Activated CD4-positive, alpha-beta memory T cell treated with anti-CD3 and anti-CD28 coated beads, Interleukin-2, amount 10 ng/mL, durations not matched to agents 7 days and 5 days (primary cell): ENCODE measurements around the gene VAV2. TPM values are rescaled to one million over a fixed set of nuclear protein-coding genes. Genes with fewer than 3 reads are reported as not detected.

Experiments
- CTCF ChIA-PET: fragments of 350-600 bp; sonication (Branson Sonifier 250); formaldehyde crosslinking; loops from one replicate; lab custom pipeline; 2021; ENCODE audit warnings: antibody characterized with exemption, inconsistent platforms; lab: Charles Lee
- POLR2A ChIA-PET: fragments of 350-600 bp; sonication (Branson Sonifier 250); formaldehyde crosslinking; loops from one replicate; lab custom pipeline; 2021; ENCODE audit warnings: antibody characterized with exemption; lab: Charles Lee
- DNase-seq: peaks from one replicate; pipeline ENCODE4 v3.0.0-alpha.2; 2020
- H3K27ac Mint-ChIP-seq: one replicate; pipeline ENCODE4 v1.8.0; 2021; ENCODE audit warnings: mild to moderate bottlenecking, mixed read lengths
- H3K27me3 Mint-ChIP-seq: one replicate; pipeline ENCODE4 v1.8.0; 2021; ENCODE audit warnings: mixed read lengths
- H3K36me3 Mint-ChIP-seq: one replicate; pipeline ENCODE4 v1.8.0; 2021; ENCODE audit warnings: low read depth, mixed read lengths
- H3K4me1 Mint-ChIP-seq: one replicate; pipeline ENCODE4 v1.8.0; 2021; ENCODE audit warnings: mixed read lengths
- H3K4me3 Mint-ChIP-seq: one replicate; pipeline ENCODE4 v1.8.0; 2021; ENCODE audit warnings: mild to moderate bottlenecking, mixed read lengths
- H3K9me3 Mint-ChIP-seq: one replicate; pipeline ENCODE4 v1.8.0; 2021; ENCODE audit warnings: mixed read lengths
- total RNA-seq, 2 experiments: library from RNA; stranded (reverse); gene quantifications; one replicate each; pipeline ENCODE4 v1.2.3, GENCODE V29; 2021

VAV2 gene
- 1 to 10 TPM; 2.4 to 2.9 TPM for total RNA-seq

- Mint-ChIP-seq H3K36me3 (no peaks in the 10 kb centered on the region), H3K9me3 (no peaks in the 10 kb centered on the region), H3K4me3 (peak within 1 kb of the TSS; percentile 59), H3K27ac (no peak within 1 kb of the TSS), H3K27me3 (peaks cover 17% of the 10 kb centered on the region), H3K4me1 (peaks cover 1% of the 10 kb centered on the region)
- ChIA-PET POLR2A (interaction anchor here (2.6 kb wide), 1 partner anchor 209 kb away, joined by 9 read pairs; no protein-coding TSS in a partner anchor), CTCF (interaction anchor here (3.4 to 3.7 kb wide), 2 partner anchors 199 to 210 kb away, joined by 29 to 79 read pairs; no protein-coding TSS in a partner anchor)
- DNase-seq: peak; percentile 43
Observed at GRCh38 chr9:133991964-133992779, at the start of gene VAV2. Gene VAV2, minus strand, starts transcription at chr9:133992324. Its CDS starts 46 bp downstream, at chr9:133992278.

GRCh38 chr9:134041649-134041962 lies 49.5 kb upstream of the VAV2 start:
- ChIA-PET CTCF (no interaction called here), POLR2A (no interaction called here)
- no peak for DNase-seq
- peaks cover 2% of the 10 kb centered on the region for H3K9me3 Mint-ChIP-seq
- H3K4me3 Mint-ChIP-seq: no peak overlapping the region
- no peak overlapping the region for H3K27ac Mint-ChIP-seq
- H3K4me1 Mint-ChIP-seq: no peaks in the 10 kb centered on the region
- peaks cover 30% of the 10 kb centered on the region for H3K36me3 Mint-ChIP-seq
- no peaks in the 10 kb centered on the region for H3K27me3 Mint-ChIP-seq

GRCh38 chr9:134040781-134041648 lies 48.9 kb upstream of the VAV2 start:
- H3K4me1 Mint-ChIP-seq: no peaks in the 10 kb centered on the region
- H3K4me3 Mint-ChIP-seq: no peak overlapping the region
- CTCF ChIA-PET: no interaction called here
- no peaks in the 10 kb centered on the region for H3K27me3 Mint-ChIP-seq
- H3K9me3 Mint-ChIP-seq: peaks cover 2% of the 10 kb centered on the region
- H3K27ac Mint-ChIP-seq: no peak overlapping the region
- no peak for DNase-seq
- POLR2A ChIA-PET: no interaction called here
- peaks cover 35% of the 10 kb centered on the region for H3K36me3 Mint-ChIP-seq

- H3K27me3 Mint-ChIP-seq: no peaks in the 10 kb centered on the region
- CTCF ChIA-PET: no interaction called here
- peaks cover 37% of the 10 kb centered on the region for H3K36me3 Mint-ChIP-seq
- peaks cover 2% of the 10 kb centered on the region for H3K9me3 Mint-ChIP-seq
- H3K4me3 Mint-ChIP-seq: no peak overlapping the region
- POLR2A ChIA-PET: no interaction called here
- DNase-seq: no peak
- H3K4me1 Mint-ChIP-seq: no peaks in the 10 kb centered on the region
- H3K27ac Mint-ChIP-seq: no peak overlapping the region
Observed at GRCh38 chr9:134040176-134040565, 48.0 kb upstream of the VAV2 start.

- CTCF ChIA-PET: no interaction called here
Observed at GRCh38 chr9:134039386-134040175, 47.5 kb upstream of the VAV2 start.

GRCh38 chr9:134037641-134038040 lies 45.5 kb upstream of the VAV2 start:
- no peaks in the 10 kb centered on the region for H3K27me3 Mint-ChIP-seq
- no peaks in the 10 kb centered on the region for H3K4me1 Mint-ChIP-seq
- H3K36me3 Mint-ChIP-seq: peaks cover 45% of the 10 kb centered on the region
- POLR2A ChIA-PET: no interaction called here
- peaks cover 2% of the 10 kb centered on the region for H3K9me3 Mint-ChIP-seq
- DNase-seq: no peak
- CTCF ChIA-PET: no interaction called here
- H3K4me3 Mint-ChIP-seq: no peak overlapping the region
- no peak overlapping the region for H3K27ac Mint-ChIP-seq

More at GRCh38 chr9:134039386-134040175, 47.5 kb upstream of the VAV2 start:
- Mint-ChIP-seq H3K4me1 (no peaks in the 10 kb centered on the region), H3K36me3 (peaks cover 37% of the 10 kb centered on the region), H3K4me3 (no peak overlapping the region), H3K9me3 (peaks cover 2% of the 10 kb centered on the region), H3K27me3 (no peaks in the 10 kb centered on the region), H3K27ac (no peak overlapping the region)
- POLR2A ChIA-PET: no interaction called here
- no peak for DNase-seq

- Mint-ChIP-seq H3K36me3 (peaks cover 42% of the 10 kb centered on the region), H3K9me3 (peaks cover 2% of the 10 kb centered on the region), H3K4me1 (no peaks in the 10 kb centered on the region), H3K27ac (no peak overlapping the region), H3K27me3 (no peaks in the 10 kb centered on the region), H3K4me3 (no peak overlapping the region)
- ChIA-PET POLR2A (no interaction called here), CTCF (no interaction called here)
- DNase-seq: no peak
Observed at GRCh38 chr9:134036130-134036529, 44.0 kb upstream of the VAV2 start.

- POLR2A ChIA-PET: interaction anchor here (1.2 kb wide), 1 partner anchor 10 kb away, joined by 5 read pairs; the partner anchor contains the start of gene BRD3OS
- peaks cover 2% of the 10 kb centered on the region for H3K9me3 Mint-ChIP-seq
- H3K36me3 Mint-ChIP-seq: peaks cover 41% of the 10 kb centered on the region
- DNase-seq: no peak
- CTCF ChIA-PET: no interaction called here
- H3K27me3 Mint-ChIP-seq: no peaks in the 10 kb centered on the region
- no peaks in the 10 kb centered on the region for H3K4me1 Mint-ChIP-seq
- no peak overlapping the region for H3K4me3 Mint-ChIP-seq
- H3K27ac Mint-ChIP-seq: no peak overlapping the region
Observed at GRCh38 chr9:134035041-134036039, 43.2 kb upstream of the VAV2 start.

- DNase-seq: no peak
- no peaks in the 10 kb centered on the region for H3K27me3 Mint-ChIP-seq
- H3K4me3 Mint-ChIP-seq: no peak overlapping the region
- H3K27ac Mint-ChIP-seq: no peak overlapping the region
- peaks cover 34% of the 10 kb centered on the region for H3K36me3 Mint-ChIP-seq
- CTCF ChIA-PET: no interaction called here
- POLR2A ChIA-PET: interaction anchor here (1.2 kb wide), 1 partner anchor 9 kb away, joined by 5 read pairs; the partner anchor contains the start of gene BRD3OS
- H3K4me1 Mint-ChIP-seq: no peaks in the 10 kb centered on the region
- H3K9me3 Mint-ChIP-seq: peaks cover 2% of the 10 kb centered on the region
Observed at GRCh38 chr9:134034215-134035040, 42.3 kb upstream of the VAV2 start.

GRCh38 chr9:134033516-134034214 lies 41.5 kb upstream of the VAV2 start:
- POLR2A ChIA-PET: no interaction called here
- H3K36me3 Mint-ChIP-seq: peaks cover 27% of the 10 kb centered on the region
- DNase-seq: no peak
- no peaks in the 10 kb centered on the region for H3K4me1 Mint-ChIP-seq
- CTCF ChIA-PET: no interaction called here
- H3K27me3 Mint-ChIP-seq: no peaks in the 10 kb centered on the region
- no peak overlapping the region for H3K27ac Mint-ChIP-seq
- no peak overlapping the region for H3K4me3 Mint-ChIP-seq
- no peaks in the 10 kb centered on the region for H3K9me3 Mint-ChIP-seq
